Type B pancreatic cell (in vitro differentiated cells): ENCODE data around the gene DDR1. TPM values are rescaled to one million over a fixed set of nuclear protein-coding genes. Genes with fewer than 3 reads are reported as not detected.
A peak's percentile ranks its signal among the peaks of the same experiment; 100 is the strongest.

ENCODE experiments used
- DNase-seq: peaks from one replicate; pipeline ENCODE4 v3.0.0; 2021; ENCODE audit warnings: mixed read lengths; ENCODE audit not compliant: unreplicated experiment; ENCODE audit errors: extremely low spot score
- H3K27ac Mint-ChIP-seq: 2 replicates; pipeline ENCODE4 v1.8.0; 2021; ENCODE audit warnings: mild to moderate bottlenecking, mixed read lengths
- H3K27me3 Mint-ChIP-seq: 2 replicates; pipeline ENCODE4 v1.8.0; 2021; ENCODE audit warnings: mixed read lengths
- H3K36me3 Mint-ChIP-seq: 2 replicates; pipeline ENCODE4 v1.8.0; 2021; ENCODE audit warnings: mixed read lengths
- H3K4me1 Mint-ChIP-seq: one replicate; pipeline ENCODE4 v1.8.0; 2021; ENCODE audit warnings: mixed read lengths; ENCODE audit not compliant: unreplicated experiment
- H3K4me3 Mint-ChIP-seq: 2 replicates; pipeline ENCODE4 v1.8.0; 2021; ENCODE audit warnings: mild to moderate bottlenecking, mixed read lengths
- H3K9me3 Mint-ChIP-seq: 2 replicates; pipeline ENCODE4 v1.8.0; 2021; ENCODE audit warnings: mixed read lengths
- CTCF ChIP-seq: fragments of 200-600 bp; sonication (generic); conservative IDR thresholded peaks from 2 replicates; pipeline ENCODE4 v1.5.0; 2021; ENCODE audit warnings: antibody characterized with exemption, mild to moderate bottlenecking
- total RNA-seq: library from RNA; stranded (reverse); gene quantifications from 2 replicates; pipeline ENCODE4 v1.2.1, GENCODE V29; 2021; ENCODE audit warnings: low replicate concordance

DDR1 gene
- total RNA-seq, 1 donor from 2014 or later, result 197 TPM

GRCh38 chr6:30930506-30930905 lies 46.2 kb downstream of the DDR1 start:
- H3K27me3 Mint-ChIP-seq, result no peaks in the 10 kb centered on the region
- TF ChIP-seq CTCF, result no peak
- no peak overlapping the region for H3K4me3 Mint-ChIP-seq
- H3K36me3 Mint-ChIP-seq, result peaks cover 25% of the 10 kb centered on the region
- no peak overlapping the region for H3K27ac Mint-ChIP-seq
- peaks cover 13% of the 10 kb centered on the region for H3K4me1 Mint-ChIP-seq
- peaks cover 5% of the 10 kb centered on the region for H3K9me3 Mint-ChIP-seq
- DNase-seq, result no peak

- DNase-seq, result no peak
- H3K27me3 Mint-ChIP-seq, result peaks cover 3% of the 10 kb centered on the region
- H3K4me3 Mint-ChIP-seq, result no peak overlapping the region
- H3K4me1 Mint-ChIP-seq, result peaks cover 17% of the 10 kb centered on the region
- H3K9me3 Mint-ChIP-seq, result peaks cover 5% of the 10 kb centered on the region
- no peak for TF ChIP-seq CTCF
- H3K27ac Mint-ChIP-seq, result peak overlapping the region; percentile 66
- peaks cover 23% of the 10 kb centered on the region for H3K36me3 Mint-ChIP-seq
Measured at GRCh38 chr6:30931272-30931671, 47.0 kb downstream of the DDR1 start.

- Mint-ChIP-seq H3K27ac (peak within 1 kb of the TSS; percentile 66), H3K27me3 (peaks cover 6% of the 10 kb centered on the region), H3K36me3 (peaks cover 16% of the 10 kb centered on the region), H3K4me3 (peak within 1 kb of the TSS; percentile 17), H3K9me3 (peaks cover 5% of the 10 kb centered on the region), H3K4me1 (peaks cover 21% of the 10 kb centered on the region)
- DNase-seq, result no peak
- no peak for TF ChIP-seq CTCF
Measured at GRCh38 chr6:30931969-30932645, 47.8 kb downstream of the DDR1 start, which contains the start of gene SFTA2. SFTA2 (minus strand) TSS chr6:30932170; CDS start chr6:30932096, 74 bp downstream.

- DNase-seq, result no peak
- Mint-ChIP-seq H3K4me3 (no peak overlapping the region), H3K27ac (no peak overlapping the region), H3K9me3 (peaks cover 5% of the 10 kb centered on the region), H3K4me1 (peaks cover 21% of the 10 kb centered on the region), H3K27me3 (peaks cover 6% of the 10 kb centered on the region), H3K36me3 (peaks cover 13% of the 10 kb centered on the region)
- TF ChIP-seq CTCF, result no peak
Measured at GRCh38 chr6:30932665-30933365, 48.5 kb downstream of the DDR1 start.

- peaks cover 21% of the 10 kb centered on the region for H3K4me1 Mint-ChIP-seq
- H3K4me3 Mint-ChIP-seq, result no peak overlapping the region
- DNase-seq, result no peak
- H3K9me3 Mint-ChIP-seq, result no peaks in the 10 kb centered on the region
- H3K27me3 Mint-ChIP-seq, result peaks cover 6% of the 10 kb centered on the region
- H3K27ac Mint-ChIP-seq, result peak overlapping the region; percentile 57
- H3K36me3 Mint-ChIP-seq, result no peaks in the 10 kb centered on the region
- TF ChIP-seq CTCF, result no peak
Measured at GRCh38 chr6:30935018-30935417, 50.7 kb downstream of the DDR1 start.
